Uterus (tissue), 2 donors: Measurements from ENCODE around the gene CPM.

ENCODE experiments used
- POLR2A ChIP-seq, 2 donors: fragments of 450-650 bp; IDR thresholded peaks; one replicate each; pipeline ENCODE4 v1.6.1; 2016; ENCODE audit warnings: antibody characterized with exemption in 2 of 2, mild to moderate bottlenecking in 1 of 2, moderate library complexity in 1 of 2
- TF ChIP-seq, protein P1 (sequence below), 4 experiments: fragments of 200-600 bp in 2 of 4; fragments of 450-650 bp in 2 of 4; sonication (generic) in 2 of 4; IDR thresholded peaks; one replicate each; pipeline ENCODE4 v1.5.1; 2016 to 2019; ENCODE audit warnings: antibody characterized with exemption in 4 of 4, mild to moderate bottlenecking in 2 of 4, moderate library complexity in 1 of 4

DNA sequence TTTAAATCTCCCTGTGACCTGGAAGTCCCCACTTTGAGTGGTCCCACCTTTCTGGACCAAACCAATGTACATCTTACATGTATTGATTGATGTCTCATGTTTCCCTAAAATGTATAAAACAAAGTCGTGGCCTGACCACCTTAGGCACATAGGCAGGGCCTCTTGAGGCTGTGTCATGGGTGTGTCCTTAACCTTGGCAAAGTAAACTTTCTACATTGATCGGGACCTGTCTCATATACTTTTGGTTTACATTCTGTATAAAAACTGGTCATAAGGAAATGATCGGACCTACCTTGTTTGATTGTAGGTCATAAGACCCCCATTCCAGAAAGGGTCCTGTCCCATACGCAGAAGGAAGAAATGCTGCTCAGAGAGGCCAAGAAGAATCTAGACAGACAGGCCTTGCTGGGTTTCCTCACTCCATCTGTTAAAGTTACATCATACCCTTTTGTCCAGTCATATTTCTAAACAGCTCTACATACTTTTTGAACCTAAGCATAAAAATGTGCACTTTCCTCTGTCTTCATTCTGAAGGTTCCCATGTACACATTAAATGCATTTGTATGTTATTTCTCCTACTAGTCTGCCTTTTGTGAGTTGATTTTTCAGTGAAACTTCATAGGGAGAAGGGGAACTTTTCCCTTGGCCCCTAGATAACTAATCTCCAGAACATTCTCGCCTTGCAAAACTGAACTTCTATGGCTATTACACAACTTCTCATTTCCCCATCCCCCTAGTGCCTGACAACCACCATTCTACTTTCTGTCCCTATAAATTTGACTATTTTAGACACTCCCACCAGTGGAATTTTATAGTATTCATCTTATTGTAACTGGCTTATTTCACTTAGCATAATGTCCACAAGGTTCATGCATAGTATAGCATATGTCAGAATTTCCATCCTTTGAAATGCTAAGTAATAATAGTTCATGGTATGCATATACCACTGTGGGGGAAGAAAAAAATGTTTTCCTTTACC, 30.2 kb upstream of the CPM start:
- TF ChIP-seq, protein P1, sequence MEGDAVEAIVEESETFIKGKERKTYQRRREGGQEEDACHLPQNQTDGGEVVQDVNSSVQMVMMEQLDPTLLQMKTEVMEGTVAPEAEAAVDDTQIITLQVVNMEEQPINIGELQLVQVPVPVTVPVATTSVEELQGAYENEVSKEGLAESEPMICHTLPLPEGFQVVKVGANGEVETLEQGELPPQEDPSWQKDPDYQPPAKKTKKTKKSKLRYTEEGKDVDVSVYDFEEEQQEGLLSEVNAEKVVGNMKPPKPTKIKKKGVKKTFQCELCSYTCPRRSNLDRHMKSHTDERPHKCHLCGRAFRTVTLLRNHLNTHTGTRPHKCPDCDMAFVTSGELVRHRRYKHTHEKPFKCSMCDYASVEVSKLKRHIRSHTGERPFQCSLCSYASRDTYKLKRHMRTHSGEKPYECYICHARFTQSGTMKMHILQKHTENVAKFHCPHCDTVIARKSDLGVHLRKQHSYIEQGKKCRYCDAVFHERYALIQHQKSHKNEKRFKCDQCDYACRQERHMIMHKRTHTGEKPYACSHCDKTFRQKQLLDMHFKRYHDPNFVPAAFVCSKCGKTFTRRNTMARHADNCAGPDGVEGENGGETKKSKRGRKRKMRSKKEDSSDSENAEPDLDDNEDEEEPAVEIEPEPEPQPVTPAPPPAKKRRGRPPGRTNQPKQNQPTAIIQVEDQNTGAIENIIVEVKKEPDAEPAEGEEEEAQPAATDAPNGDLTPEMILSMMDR (IDR thresholded peaks at IDR 0.05), result no peak
- TF ChIP-seq POLR2A (IDR thresholded peaks at IDR 0.05), result no peak
